Stimulated activated CD8-positive, alpha-beta memory T cell treated with anti-CD3 and anti-CD28 coated beads, Interleukin-15, amount 100 ng/mL, for 48 hours (primary cell): Measurements from ENCODE around the gene CILP.

ENCODE experiments used
- DNase-seq, 2 donors: peaks; one replicate each; pipeline ENCODE4 v3.0.0-alpha.2; 2020; ENCODE audit warnings: low read depth in 2 of 2

The CILP gene

DNA sequence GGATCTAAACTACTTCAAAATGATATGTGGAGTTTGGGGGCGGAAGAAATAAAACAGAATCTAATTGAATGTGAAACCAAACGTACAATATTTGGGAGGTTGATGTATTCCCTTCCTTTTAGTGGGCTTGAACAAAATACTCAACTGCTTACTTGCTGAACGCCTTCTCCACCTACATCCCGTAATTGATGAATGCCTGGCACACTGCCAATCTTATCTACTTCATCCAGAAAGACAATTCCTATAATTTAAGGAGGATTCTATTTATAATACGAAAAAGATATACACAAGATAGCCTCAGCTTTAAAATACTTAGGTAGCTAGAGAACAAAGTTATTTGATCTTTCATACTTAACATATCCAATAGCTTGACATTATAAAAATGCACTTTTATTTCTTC lies 54.6 kb downstream of the CILP start:
- DNase-seq = no peak

DNA sequence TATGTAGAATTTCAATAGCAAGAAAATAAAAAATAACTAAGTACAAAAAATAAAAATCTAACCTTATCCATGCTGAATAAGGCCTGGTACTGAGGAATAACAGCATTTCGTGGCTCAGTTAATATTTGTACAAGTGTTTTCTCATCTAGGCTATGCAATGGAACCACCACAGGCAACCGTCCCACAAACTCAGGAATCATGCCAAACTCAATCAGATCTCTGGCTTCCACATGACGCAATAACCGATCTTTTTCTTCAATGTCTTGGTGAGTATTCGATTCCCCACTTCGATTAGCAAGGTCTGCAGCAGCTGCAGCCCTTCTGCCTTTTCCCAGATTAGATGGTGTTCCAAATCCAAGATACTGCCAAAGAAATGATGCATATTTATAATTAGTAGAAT lies 56.6 kb downstream of the CILP start:
- DNase-seq = no peak

DNA sequence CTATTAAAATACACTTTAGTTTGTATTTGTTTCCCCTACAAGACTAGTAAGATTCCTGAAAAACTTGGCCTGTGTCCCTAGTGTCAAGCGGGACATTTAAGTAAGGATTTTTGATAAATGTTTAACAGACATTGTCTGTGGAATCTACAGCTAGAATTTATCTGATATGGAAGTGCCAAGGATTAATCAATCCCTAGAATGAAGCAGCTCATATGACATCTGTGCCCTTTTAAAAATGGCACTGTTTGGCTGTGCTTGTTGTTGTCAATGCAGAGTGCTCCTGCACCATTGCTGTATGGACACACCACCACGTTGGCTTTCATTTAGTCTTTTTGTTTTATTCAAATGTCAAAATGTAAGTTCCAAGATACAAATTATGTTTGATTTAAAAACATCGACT lies 63.4 kb downstream of the CILP start:
- DNase-seq = no peak

DNA sequence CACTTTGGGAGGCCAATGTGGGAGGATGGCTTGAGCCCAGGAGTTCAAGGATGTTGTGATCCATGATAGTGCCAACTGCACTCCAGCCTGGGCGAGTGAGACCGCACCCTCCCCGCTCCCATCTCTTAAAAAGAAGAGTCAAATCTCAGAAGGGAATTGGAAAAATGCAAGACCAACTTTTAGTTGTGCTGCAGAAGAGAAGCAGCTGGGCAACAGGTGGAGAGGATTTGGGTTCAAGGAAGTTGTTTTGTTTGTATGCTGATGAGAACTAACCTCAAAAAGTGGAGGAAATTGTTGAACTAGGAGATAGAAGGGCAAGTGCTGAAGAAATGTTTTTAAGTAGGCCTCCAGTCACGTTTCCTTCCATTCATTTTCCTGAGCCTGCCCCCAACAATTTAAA lies 64.8 kb downstream of the CILP start:
- no peak for DNase-seq
